HCEC 1CT (cell line): ENCODE results near the gene ELF5.

Source experiments
- DNase-seq: peaks from one replicate; pipeline ENCODE4 v3.0.0-alpha.2; 2017

The ELF5 gene

GRCh38 chr11:34448223-34448994 is 65.2 kb downstream of the ELF5 start:
- no peak for DNase-seq

DNA sequence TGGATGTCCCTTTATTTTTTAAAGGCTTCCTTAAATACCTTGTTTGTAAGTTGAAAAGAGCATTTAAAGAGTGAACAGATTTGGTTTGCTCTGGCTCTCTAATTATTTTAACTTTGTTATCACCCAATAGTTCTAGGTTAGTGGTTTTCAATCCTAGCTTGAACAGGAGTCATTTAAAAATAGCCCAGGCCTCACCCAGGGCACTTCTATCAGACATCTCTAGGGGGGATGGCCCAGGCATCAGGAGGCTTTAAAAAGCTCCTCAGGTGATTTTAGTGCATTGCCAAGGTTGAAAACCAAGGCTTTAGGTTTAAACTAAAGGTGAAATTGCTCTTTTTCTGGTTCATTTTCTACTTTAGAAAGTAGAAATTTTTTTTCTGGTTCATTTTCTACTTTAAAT is 66.5 kb downstream of the ELF5 start:
- no peak for DNase-seq

- DNase-seq = no peak
Observed at GRCh38 chr11:34446386-34446785, 67.2 kb downstream of the ELF5 start.

- DNase-seq = no peak
Observed at GRCh38 chr11:34445956-34446355, 67.6 kb downstream of the ELF5 start.

GRCh38 chr11:34444428-34444827 is 69.2 kb downstream of the ELF5 start:
- no peak for DNase-seq

- DNase-seq = no peak
Observed at GRCh38 chr11:34443136-34443535, 70.5 kb downstream of the ELF5 start.

GRCh38 chr11:34441814-34442213 is 71.8 kb downstream of the ELF5 start:
- DNase-seq = no peak

DNA sequence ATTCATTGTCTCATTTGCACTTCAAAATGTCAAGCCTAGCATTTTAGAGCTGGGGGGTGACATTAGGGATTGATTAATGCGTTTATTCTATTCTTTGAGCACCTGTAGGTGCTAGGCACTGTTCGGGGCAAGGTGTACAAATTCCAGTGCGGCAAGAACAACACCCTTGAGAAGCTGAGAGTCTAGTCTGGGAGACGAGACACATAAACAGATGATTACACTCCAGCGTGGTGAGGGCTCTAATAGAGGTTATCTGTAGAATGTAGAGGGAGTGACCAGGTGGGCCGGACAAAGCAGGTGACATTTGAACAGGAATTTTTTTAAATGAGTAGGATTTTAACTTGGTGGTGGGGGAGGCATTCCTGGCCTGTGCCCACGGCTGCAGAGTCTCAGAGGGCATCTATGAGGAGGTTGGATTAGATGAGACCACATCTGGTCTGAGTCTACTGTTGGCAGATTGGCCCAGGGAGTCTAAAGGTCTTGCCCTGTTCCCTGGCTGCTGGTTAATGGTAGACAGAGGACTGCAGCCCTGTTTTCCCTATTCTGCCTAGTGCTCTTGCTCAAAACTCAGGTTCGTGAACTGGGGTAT is 73.9 kb downstream of the ELF5 start:
- no peak for DNase-seq

GRCh38 chr11:34438529-34439507 is 74.8 kb downstream of the ELF5 start, which contains the start of gene CAT:
TSS of gene CAT (plus strand) at chr11:34438934. CDS start at chr11:34439014, 80 bp downstream.
- DNase-seq = peak; percentile 96

DNA sequence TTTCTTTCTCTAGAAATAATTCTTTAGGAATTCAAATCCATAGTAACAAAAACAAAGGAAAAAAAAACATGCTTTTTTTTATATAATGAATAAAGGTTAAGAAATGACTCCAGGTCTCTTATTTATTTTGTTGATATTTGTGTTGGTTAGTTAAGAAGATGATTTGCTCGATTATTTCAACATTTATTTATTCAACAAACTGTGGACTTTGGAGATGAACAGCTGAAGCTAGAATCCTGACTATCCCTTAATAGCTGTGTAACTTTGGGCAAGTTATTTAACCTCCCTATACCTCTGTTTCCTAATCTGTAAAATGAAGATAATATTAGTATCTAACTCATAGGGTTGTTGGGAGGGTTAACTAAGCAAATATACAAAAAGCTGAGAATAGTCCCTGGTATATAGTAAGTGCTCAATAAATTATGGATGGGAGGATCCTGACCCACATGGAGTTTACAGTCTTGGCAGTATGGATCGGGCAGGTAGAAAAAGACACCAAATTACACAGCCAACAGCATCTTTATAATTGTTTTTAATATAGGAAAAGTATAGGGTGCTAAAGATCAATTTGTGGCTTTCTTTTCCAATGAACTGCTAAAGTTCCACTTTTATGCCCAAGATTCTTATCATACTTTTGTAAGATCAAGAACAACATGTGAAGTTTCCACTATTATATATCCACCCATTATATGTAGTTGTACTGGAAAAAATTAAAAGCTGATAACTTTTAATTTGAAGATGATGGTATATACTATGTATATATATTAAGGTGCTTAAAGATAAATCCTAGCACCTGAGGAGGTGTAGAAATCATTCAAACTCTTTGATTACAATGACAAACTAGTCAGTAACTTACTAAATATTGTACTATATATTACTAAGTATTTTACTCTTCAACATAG is 76.1 kb downstream of the ELF5 start:
- no peak for DNase-seq

GRCh38 chr11:34433899-34434298 is 79.7 kb downstream of the ELF5 start:
- no peak for DNase-seq

DNA sequence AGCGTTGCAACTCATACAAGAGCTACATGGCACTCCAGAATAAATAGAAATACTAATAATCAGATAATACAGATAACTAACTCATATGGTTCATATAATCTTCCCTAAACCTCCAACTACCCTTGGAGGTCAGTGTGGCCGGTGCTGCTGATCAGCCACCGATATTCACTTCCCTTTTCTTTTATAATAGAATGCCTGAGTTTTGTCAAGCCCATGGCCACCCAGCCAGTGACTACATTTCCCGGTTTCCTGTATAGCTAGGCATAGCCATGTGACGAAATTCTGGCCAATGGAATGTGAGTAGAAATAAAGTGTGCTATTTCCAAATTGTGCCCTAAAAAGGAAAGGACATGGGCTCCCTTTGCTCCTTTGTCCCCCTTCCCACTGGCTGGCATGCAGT is 80.8 kb downstream of the ELF5 start:
- DNase-seq = no peak

GRCh38 chr11:34431979-34432378 is 81.6 kb downstream of the ELF5 start:
- DNase-seq = no peak
